GF-D8 (cell line): ENCODE measurements around the gene LACRT.
"Not testable (repeated sequence)": the region's sequence is repeated elsewhere in the genome, so short reads cannot be mapped to it uniquely, and the experiment has no call there.

ENCODE experiments used
- DNase-seq: peaks from one replicate; lab custom pipeline; 2025; lab: John Stamatoyannopoulos, UW

LACRT gene, protein sequence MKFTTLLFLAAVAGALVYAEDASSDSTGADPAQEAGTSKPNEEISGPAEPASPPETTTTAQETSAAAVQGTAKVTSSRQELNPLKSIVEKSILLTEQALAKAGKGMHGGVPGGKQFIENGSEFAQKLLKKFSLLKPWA

DNA sequence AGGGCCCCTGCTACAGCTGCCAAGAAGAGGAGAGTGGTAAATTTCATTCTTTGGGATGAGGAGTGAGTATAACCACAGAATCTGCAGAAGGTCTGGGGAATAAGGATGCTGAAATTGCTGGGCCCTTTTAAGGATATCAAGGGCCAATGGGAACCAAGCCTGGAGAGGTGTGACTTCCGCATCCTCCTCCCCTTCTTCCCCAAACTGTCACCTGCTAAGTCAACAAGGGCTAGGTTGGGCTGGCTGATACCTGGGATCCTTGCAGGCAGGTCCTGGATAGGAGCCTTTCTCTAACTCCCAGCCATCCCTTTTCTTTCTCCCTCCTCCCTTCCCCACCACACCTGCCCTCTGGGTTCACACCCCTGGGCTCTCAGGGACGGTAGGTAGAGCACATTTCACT is at the start of gene LACRT:
Gene LACRT, minus strand, starts transcription at position 101 of the 400 bp plus-strand sequence. Its CDS starts 54 bp downstream, at position 47.
- no peak for DNase-seq

DNA sequence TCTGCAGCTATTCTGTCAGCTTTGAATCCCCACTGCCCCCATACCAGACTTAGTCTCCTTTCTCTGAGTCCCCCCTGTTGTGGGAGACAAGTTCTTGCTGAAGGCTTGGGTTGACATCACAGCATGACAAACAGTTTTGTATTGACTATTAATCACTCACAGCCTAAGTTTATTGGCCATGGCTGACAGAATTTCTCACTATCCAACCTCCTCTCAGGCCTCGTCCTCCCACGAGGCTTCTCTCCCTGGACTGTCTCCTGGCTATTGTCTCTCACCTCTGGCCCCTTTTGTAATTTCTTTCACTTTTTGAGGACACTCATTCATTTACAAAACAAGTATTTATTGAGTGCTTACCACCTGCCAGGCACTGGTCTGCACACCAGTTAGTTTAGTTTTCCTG is 48.7 kb upstream of the LACRT start:
- DNase-seq: no peak

DNA sequence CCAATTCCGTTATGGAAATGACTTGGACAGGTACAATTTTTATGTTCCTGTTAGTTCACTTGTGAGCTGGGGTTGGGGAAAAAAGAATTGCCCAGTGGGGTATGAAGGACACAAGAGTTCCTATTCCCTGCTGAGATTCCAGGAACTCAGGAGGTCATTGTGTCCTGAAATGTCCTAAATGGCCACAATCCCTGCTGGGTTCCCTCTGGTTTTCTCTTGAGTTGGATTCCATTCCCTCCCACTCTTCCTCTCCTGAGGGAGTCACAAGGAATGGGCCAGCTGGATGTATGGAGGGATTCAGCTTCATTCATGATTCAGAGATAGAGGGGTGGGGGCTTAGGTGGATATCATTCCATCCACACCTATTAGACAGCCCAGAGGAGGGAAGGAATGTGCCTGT is 48.0 kb upstream of the LACRT start:
- DNase-seq: no peak

DNA sequence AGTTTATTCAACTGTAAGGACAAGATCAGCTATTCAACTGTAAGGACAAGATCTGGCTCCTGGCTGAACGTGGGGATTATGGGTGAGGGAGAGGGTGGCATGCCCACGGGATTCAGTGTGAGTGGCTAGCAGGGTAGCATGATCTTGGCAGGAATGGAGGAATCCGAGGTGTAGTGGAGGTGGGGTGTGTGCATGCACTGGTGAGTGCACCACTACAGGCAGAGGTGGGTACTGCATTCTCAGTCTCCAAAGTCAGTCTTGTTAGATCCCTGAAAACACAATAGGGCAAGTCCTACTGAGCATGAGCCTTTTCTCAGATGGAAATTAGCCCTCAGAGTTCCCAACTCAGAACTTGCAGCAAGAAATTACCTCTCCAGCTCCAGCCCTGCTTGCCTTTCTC is 45.7 kb upstream of the LACRT start:
- no peak for DNase-seq

DNA sequence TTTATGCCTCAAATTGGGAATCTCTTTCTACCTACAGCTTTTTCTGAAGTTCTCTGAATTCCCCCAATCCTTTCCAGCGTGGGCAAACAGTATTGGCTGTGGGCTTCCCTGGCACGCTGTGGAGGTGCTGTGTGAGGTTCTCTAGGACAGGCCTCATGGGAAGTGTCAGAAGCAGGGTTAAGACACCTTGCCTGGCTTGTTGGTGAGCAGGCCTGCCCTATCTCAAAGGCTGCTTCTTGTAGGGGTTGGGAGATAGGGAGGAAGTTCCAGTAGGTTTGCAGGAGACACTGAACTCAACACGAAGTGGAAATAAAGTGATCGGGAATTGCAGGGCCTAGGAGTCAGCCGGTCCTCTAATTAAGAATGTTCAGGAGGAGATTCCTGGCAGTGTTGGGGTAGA is 43.4 kb upstream of the LACRT start:
- no peak for DNase-seq

DNA sequence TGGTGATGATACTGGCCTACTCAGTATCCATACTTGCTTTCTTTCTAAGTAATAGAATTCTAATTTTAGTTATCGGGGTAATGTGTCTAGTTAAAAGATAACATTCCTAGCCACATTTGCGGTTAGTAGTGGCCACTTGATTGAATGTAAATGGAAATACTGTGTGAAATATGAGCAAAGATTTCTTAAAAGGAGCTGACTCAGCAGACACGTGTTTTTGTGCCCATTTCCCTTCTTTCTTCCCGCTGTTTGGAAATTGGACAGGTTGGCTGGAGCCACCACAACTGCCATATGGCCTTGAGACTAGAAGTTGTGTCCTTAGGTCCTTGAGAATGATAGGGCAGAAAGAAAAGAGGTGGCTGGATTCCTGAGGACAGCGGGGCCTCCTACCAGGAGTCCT is 33.2 kb upstream of the LACRT start:
- no peak for DNase-seq

DNA sequence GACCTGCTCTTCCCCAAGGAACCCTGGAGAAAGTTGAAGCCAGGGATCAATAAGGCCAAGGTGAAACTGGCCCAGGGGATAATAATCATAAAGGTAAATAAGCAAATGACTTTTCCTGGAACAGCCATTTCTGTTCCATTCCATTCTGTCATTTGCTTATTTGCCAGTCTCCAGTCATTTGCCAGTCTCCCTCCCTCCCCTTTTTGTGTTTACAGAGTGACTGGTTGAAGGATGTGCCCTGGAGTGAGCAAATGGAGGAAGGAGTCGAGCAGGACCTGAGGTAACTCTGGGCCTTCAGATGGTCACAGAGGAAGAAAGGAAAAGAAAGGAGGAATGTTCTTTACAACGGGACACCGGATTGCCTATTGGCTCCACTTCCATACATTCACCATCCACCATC is 31.3 kb upstream of the LACRT start:
- no peak for DNase-seq

DNA sequence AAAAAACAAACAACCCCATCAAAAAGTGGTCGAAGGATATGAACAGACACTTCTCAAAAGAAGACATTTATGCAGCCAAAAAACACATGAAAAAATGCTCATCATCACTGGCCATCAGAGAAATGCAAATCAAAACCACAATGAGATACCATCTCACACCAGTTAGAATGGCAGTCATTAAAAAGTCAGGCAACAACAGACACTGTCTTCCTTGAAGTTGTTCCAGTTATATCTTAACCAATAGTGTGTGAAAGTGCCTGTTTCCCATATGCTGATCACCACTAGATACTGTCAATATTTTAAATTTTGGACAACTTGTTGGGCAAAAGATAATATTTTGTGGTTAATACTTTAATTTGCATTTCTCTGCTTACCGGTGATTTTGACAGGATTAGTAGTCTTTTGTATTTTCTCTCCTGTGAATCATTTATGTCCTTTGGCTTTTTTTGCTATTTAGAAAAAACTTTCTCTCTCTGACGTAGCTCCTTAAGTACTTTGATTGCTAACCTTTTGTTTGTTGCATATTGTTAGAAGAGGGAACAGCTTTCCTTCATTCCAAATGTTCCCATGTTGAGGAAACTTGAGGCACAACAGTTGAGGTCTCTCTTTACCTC is 30.4 kb upstream of the LACRT start:
- not testable (repeated sequence) for DNase-seq

DNA sequence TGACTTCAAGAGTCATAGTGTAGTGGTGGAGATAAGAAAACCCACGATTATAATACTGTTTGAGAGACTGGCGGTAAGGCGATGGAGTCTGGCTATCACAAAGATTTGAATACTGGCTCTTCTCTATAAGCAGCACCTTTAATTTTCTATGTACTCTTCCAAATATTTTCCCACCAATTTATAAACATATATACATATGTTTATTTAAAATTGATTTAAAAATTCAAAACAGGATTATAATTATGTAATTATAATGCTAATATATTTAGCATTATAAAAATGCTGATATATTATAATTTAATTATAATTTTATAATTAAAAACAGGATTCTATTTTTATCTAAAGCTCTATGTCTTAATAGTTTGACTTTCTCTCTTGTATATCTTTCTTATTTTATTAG is 28.9 kb upstream of the LACRT start:
- no peak for DNase-seq

DNA sequence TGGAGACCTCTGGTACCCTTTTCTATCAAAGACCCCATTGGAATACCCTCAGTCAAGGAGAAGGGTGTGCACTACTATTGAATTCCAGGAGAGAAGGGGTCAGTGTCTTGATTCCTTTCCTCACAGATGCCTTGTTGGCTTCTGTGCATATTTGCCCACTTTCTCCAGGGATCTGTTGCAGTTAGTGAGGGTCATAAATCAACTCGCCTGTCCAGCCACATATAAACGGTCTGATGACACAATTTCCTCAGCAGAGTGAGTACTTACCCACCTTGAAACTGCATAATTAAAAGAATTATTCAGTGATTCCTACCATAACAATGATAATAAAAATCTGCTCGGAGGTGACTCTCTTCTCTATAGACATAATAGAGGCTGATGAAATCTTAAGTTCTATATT is 27.3 kb upstream of the LACRT start:
- no peak for DNase-seq

DNA sequence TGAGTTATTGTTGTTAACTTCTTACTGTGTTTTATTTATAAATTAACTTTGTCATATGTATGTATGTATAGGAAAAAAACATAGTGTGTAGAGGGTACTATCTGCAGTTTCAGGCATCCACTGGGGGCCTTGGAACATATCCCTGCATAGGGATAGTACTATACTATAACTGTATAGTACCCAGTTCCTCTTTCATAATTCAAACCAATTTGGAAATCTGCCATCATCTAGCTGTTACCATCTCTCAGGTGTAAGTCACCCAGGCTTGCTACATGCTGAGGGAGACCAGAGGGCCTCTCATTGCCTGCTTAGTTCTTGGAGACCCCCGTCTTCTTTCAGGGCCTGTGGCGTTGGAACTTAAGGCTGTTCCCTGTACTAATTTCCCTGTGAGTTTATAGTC is 26.4 kb upstream of the LACRT start:
- no peak for DNase-seq

DNA sequence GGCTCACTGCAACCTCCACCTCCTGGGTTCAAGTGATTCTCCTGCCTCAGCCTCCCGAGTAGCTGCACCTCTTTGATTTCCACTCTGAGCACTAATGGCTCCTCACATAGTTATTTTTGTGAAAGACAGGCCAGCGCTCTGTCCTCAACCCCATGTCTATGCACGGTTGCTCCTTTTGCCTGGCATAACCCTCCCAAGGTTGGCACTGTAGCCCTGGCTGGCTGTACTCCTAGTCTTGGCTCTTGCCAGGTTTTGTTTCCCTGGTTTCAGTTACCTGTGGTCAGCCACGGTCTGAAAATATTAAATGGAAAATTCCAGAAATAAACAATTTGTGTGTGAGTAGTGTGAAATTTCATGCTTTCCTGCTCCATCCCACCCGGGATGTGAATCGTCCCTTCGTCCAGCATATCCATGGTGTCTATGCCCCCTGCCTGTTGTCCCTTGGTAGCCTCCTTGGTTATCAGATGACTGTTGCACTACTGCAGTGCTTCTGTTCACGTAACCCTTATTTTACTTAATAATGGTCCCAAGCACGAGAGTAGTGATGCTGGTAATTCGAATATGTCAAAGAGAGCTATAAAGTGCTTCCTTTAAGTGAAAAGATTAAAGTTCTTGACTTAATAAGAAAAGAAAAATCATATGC is 25.7 kb upstream of the LACRT start:
- DNase-seq: no peak

DNA sequence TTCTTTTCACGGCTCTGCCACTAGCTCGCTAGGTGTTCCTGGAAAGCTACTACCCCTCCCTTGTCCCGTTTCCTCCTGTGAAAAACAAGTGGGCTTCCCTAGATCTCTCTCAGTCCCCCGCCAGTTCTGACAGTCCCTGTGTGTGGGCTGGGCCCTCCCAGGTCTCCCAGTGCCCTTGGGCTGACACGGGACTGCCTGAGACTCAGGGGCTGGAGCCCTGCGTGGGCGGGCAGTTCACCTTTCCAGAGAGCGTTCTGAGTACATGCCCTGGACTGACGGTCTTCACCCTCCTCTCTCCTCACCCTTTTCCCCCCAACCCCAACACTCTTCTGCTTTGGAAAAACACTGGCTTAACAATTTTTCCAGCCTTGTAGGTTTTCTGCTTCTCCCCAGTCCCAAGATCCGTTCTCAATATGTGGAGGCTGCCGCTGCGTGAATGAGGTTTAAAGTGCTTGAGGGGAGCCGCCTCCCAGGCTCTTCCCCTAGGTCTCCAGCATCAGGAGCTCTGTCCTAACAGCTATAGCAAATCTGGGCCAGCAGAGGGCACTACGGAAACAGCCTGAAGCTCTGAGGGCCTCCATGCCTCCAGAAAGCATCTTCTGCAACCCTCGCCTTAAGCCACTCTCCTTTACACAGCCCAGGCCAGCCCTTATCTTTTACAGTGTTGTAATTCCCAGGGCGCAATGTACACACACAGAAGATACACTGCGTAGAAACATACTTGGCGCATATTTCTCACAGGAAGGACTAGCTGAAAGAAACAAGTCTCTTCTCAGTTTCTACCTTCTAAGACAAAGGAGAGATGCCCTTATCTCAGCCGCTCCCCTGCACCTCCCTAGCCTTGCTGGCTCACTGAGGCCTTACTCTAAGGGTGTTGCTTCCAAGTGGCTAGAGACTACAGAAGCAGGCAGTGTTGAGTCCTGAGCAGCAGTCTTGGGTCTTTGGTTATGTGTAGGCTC is 23.9 kb upstream of the LACRT start:
- DNase-seq: no peak

DNA sequence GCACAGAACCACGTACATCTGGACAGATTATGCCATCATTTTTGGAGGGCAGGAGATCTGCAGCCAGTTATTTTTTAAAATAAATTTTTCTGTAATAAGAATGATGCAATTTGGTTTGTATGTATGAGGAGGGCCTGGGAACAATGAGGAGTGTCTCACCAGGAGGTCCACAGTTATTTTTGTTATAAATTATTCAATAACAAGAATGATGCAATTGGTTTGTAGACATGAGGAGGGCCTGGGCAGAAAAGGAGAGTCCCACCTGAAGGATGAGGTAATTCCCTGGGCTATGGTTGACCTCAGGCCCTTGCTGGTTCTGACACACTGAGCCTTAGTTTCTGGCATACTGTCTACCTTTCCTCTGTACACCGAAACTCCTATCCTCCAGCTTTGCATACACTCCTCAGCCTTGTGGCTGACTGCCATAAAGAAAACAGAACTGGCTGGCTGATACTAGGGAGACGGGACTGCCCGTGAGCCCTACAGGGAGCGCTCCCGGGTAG is 22.5 kb upstream of the LACRT start:
- DNase-seq: no peak

DNA sequence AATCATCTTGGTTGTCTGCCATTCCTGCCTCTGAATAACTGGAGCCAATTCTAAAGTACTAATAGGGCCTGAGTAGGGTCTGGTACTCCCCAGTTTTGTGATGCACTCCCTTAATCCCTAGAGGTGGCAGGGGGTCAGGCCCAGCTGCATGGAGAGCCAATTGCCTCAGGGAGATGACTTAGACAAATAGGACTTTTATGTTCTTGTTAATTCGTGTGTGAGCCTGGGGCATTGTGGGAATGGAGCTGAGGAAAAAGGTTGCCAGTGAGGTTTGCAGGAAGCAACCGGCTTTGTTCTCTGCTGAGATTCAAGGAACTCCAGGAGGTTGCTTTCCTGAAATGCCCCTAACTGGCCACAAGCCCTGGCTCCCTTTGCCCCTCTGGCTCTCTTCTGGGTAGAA is 20.2 kb upstream of the LACRT start:
- no peak for DNase-seq

DNA sequence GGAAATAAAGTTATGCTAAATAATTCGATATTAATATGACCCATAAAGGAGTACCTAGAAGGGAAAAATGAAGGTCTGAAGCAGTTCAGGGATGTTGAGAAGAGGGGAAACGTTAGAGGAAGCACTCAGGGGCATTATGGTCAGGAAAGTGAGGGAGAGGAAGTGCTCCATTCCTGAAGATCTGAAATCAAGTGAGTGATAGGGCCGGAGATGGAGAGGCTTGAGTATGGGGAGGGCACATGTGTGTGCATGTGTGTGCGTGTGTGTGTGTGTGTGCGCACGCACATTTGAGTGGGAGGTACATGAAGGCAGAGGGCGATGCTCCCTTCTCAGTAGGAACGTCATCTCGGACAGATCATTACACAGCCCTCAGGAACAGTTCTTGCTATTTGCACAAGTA is 18.3 kb upstream of the LACRT start:
- DNase-seq: no peak

DNA sequence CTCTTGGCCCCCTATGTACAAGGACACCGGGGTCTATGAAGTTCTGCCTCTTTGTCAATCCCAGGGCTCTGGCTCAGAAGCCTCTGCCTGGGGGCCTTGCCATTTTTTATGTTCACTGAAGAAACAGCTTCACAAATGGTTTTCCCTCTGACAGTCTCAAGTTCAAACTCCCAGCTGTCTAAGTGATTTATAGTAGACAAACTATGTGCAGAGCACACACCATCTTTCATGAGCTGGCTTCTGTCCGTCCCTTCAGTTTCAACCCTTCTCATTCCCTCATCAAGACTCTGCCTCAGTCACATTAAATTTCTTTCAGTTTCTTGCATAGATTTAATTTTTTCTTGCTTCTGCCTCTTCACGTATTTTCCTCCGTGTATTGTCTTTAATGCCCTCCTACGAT is 16.2 kb upstream of the LACRT start:
- DNase-seq: no peak

DNA sequence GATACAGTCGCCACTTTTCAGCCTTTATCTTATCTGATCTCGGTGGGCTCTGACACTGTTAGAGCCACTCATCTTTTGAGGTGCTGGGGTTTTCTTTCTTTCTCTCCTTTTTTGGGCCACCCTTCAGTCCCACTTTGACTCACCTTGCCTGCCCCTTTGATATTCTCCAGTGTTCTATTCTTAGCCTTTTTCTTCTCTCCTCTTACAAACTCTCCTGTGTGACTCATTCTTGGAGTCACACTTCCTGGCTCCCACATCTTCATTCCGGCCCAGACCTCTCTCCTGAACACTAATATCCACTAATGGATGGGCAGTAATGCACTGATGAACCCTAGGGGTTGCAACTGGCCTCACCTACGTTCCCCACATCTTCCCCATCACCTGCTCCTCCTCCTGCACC is 15.7 kb upstream of the LACRT start:
- no peak for DNase-seq

DNA sequence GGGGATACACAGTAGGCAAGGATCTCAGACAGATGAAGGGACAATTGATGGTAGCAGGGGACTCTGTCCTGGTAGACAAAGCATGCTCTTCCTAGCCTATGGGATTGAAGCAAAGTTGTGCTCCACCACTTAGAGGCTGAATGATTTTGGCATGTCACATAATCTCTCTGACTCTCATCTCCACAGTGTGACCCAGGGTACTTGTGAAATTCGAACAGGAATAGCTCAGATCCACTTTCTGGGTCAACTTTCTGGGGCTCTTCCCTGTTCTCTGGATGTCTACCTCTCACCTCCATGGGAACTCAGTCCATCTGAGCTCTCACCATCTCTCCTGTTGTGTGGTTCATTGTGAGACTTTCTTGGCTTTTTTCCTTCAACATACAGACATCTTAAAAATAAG is 15.1 kb upstream of the LACRT start:
- DNase-seq: no peak

DNA sequence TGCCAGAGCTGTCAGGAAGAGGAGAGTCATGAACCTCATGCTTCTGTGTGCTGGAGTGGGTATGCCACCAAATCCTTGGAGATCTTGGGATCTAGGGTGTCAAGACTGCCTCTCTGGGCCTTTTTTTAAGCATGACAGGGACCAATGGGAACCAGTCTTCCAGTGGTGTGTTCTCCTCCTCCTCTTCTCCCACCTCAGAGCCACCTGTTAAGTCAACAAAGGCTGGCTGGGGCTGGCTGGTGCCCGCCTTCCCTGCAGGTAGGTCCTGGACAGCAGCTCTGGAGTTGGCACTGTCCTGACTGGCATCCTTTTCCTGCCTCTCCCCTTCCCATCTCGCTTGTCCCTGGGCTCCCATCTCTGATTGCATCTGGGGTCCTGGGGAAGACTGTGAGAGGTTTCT is 13.6 kb upstream of the LACRT start, which contains the start of gene DCD:
Gene DCD, minus strand, starts transcription at position 101 of the 400 bp plus-strand sequence. Its CDS starts 62 bp downstream, at position 39.
- DNase-seq: no peak

DNA sequence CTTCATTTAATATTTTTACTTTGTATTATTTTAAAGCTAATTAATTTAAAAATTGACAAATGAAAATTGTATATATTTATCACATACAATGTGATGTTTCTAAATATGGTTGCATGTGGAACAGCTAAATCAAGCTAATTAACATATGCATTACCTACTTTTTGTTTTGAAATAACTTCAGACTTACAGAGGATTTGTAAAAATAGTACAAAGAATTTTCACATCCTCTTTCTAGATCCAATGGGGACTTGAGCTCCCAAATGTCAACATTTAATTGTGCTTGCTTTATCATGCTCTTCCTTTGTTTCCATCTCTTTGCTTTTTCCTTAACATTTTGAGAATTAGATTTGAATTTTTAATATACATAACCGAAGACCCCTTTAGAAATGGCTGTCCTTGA is 6.9 kb upstream of the LACRT start:
- no peak for DNase-seq

DNA sequence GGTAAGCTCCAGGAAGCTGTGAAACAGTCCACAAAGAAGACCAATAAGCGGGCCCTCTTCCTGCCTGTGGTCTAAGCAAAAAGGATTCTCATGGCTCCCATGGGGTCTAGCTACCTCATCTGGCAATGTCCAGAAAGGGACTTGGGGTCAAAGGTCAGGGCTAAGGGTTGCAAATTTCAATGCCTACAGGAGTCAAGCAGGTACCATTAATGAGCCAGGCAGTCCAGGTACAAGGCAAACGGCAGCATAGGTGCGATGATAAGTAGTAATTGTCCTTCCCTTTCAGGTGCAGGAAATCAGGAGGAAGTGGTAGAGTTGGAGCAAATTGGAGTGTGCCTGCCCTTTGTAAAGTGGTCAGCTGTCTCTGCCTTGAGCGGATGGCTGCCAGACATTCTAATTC is 6.4 kb upstream of the LACRT start:
- no peak for DNase-seq
